SH-SY5Y (cell line): ENCODE results near the gene INO80D.

ENCODE experiments used
- GATA2 ChIP-seq: IDR thresholded peaks from 2 replicates; pipeline ENCODE4 v1.6.1; 2011; ENCODE audit warnings: mild to moderate bottlenecking, low read depth, low read length
- GATA3 ChIP-seq: IDR thresholded peaks from 2 replicates; pipeline ENCODE4 v1.6.1; 2011; ENCODE audit warnings: low read depth, mild to moderate bottlenecking, low read length, moderate library complexity

Gene INO80D

GRCh38 chr2:205975082-205975949 lies 110.7 kb downstream of the INO80D start:
- no peak for TF ChIP-seq GATA3
- no peak for TF ChIP-seq GATA2

GRCh38 chr2:205972113-205972512 lies 113.9 kb downstream of the INO80D start:
- TF ChIP-seq GATA3 (no peak), GATA2 (no peak)

- TF ChIP-seq GATA3 = no peak
- TF ChIP-seq GATA2 = no peak
Measured at GRCh38 chr2:205970348-205970747, 115.6 kb downstream of the INO80D start.

- TF ChIP-seq GATA2 = no peak
- no peak for TF ChIP-seq GATA3
Measured at GRCh38 chr2:205969584-205969983, 116.4 kb downstream of the INO80D start.

GRCh38 chr2:205967391-205968075 lies 118.4 kb downstream of the INO80D start:
- TF ChIP-seq GATA3 (no peak), GATA2 (no peak)

- no peak for TF ChIP-seq GATA2
- no peak for TF ChIP-seq GATA3
Measured at GRCh38 chr2:205965707-205966106, 120.3 kb downstream of the INO80D start.

GRCh38 chr2:205964111-205964761 lies 121.7 kb downstream of the INO80D start:
- TF ChIP-seq GATA2 (no peak), GATA3 (no peak)

- no peak for TF ChIP-seq GATA3
- no peak for TF ChIP-seq GATA2
Measured at GRCh38 chr2:205959521-205959920, 126.5 kb downstream of the INO80D start.

GRCh38 chr2:205957452-205958154 lies 128.4 kb downstream of the INO80D start:
- TF ChIP-seq GATA2 (no peak), GATA3 (no peak)

- TF ChIP-seq GATA2 (no peak), GATA3 (no peak)
Measured at GRCh38 chr2:205954707-205955106, 131.3 kb downstream of the INO80D start.

GRCh38 chr2:205952282-205952681 lies 133.7 kb downstream of the INO80D start:
- TF ChIP-seq GATA3 (no peak), GATA2 (no peak)

GRCh38 chr2:205948883-205949282 lies 137.1 kb downstream of the INO80D start:
- TF ChIP-seq GATA3 = no peak
- no peak for TF ChIP-seq GATA2

- TF ChIP-seq GATA2 = no peak
- no peak for TF ChIP-seq GATA3
Measured at GRCh38 chr2:205948496-205948837, 137.5 kb downstream of the INO80D start.
